HG02610 (cell line): ENCODE measurements around the gene SRPRA.
"Not testable (repeated sequence)": the region's sequence is repeated elsewhere in the genome, so short reads cannot be mapped to it uniquely, and the experiment has no call there.

Experiments
- ATAC-seq: cut with Tn5 transposase; IDR thresholded peaks from one replicate; pipeline ENCODE4 v1.9.1; 2021; ENCODE audit warnings: mild to moderate bottlenecking, moderate library complexity; ENCODE audit not compliant: unreplicated experiment

SRPRA gene, protein sequence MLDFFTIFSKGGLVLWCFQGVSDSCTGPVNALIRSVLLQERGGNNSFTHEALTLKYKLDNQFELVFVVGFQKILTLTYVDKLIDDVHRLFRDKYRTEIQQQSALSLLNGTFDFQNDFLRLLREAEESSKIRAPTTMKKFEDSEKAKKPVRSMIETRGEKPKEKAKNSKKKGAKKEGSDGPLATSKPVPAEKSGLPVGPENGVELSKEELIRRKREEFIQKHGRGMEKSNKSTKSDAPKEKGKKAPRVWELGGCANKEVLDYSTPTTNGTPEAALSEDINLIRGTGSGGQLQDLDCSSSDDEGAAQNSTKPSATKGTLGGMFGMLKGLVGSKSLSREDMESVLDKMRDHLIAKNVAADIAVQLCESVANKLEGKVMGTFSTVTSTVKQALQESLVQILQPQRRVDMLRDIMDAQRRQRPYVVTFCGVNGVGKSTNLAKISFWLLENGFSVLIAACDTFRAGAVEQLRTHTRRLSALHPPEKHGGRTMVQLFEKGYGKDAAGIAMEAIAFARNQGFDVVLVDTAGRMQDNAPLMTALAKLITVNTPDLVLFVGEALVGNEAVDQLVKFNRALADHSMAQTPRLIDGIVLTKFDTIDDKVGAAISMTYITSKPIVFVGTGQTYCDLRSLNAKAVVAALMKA

DNA sequence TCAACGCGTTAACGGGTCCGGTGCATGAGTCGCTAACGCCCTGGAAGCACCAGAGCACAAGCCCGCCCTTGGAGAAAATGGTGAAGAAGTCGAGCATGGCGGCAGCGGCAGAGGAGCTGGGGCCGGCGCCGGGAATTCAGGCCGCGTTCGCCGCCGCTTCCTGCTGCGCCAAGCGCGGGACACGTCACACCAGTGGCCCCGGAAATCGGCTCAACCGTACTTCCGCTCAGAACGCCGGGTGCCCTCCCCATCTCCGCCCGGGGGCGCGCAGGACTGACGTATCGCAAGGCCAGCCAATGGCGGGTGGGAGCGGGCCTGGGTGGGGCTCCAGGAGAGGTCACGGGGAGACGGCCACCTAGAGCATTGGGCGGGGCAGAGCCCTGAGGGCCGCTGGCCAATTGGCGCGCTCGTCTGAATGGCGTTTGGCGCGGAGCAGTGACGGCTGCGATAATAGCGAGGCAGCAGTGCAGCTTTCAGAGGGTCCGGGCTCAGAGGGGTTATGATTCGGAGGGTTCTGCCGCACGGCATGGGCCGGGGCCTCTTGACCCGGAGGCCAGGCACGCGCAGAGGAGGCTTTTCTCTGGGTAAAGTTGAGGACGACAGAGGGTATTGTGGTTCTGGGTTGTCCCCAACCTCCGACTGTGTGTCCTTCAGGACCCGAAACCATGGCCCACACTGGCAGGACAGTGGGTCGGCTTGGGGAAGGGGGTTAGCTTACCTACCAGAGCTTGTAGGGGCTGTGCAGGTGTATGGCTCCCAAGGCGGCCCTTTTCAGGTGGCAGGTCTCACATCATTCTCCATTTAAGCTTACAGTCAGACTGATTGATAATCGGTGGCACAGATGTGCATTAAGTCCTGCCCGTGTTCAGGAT is at the start of gene SRPRA, which contains the start of gene FOXRED1:
Gene SRPRA, minus strand, starts transcription at position 188 of the 872 bp plus-strand sequence. Its CDS starts 91 bp downstream, at position 97.
Gene FOXRED1, plus strand, starts transcription at position 447 of the 872 bp plus-strand sequence. Its CDS starts 53 bp downstream, at position 500.
- peak; percentile 99 for ATAC-seq

DNA sequence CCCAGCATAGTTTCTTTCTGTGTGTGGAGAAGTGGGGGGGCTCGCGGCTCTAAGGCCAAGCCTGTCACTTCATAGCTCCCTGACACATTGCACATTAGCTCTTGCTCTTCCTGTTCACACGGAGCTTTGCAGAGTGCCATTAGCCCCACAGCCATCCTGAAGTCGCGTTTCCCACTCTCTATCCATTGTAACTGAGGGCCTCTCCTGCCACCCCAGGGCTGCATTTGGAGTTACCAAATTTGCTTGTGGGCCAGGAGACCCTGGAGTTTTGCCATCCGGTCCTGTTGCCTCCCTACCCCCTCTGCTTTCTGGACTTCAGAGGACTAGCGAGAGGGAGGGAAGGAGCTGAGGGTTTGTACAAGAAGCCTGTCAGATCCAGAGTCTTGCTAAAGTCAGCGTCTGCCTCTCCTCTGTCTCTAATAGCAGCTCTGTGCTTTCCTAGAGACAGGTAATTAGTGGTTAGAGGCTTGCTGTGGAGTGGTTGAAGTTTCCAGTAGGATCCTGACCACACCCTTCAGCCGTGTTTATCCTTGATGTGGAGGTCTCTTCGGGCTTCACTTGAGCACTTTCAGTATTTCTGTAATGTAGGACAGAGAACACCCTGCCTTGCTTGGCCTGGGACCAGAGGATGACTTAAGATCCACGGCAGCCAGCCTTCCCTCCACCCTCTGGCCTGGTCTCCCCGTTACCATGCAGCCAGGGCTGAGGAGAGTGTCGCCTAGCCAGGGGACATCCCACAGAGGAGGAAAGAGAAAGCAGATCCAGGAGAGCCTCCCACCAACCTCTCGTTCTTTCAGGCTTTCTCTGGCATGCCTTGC is 49.3 kb upstream of the SRPRA start:
- ATAC-seq = peak; percentile 54

GRCh38 chr11:126317432-126317755 is 48.7 kb upstream of the SRPRA start:
- ATAC-seq = no peak

- ATAC-seq = no peak
These were observed 45.1 kb upstream of the SRPRA start for GRCh38 chr11:126313826-126314225.

GRCh38 chr11:126312961-126313360 is 44.3 kb upstream of the SRPRA start:
- ATAC-seq = no peak

DNA sequence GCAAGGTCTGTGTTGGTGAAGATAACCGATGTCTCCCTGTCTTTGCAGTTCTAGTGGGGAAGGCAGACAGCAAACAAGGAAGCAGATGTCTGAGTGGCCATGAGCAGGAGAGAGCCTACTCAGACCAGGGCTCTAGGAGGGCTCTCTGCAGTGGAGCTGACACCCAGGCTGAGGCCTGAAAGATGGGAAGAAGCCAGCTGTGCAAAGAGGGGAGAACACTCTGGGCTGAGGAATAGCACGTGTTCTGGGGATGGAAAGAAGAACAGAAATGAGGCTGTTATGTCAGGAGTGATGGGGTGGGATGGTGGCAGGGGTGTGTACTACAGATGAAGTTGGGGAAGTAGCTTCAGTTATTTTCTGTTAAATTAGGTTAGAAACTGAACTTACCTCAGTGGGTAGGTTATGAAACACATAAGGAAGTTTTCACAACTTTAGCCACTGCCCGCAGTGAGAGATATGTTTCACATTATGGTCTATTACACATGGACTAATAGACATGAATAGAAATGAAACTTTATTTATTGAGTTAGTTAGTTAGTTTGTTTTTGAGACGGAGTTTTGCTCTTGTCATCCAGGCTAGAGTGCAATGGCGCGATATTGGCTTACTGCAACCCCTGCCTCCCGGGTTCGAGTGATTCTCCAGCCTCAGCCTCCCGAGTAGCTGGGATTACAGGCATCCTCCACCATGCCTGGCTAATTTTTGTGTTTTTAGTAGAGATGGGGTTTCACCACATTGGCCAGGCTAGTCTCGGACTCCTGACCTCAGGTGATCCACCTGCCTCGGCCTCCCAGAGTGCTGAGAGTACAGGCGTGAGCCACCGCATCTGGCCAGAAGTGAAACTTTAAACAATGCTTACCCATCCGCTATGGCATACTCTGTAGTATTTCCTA is 43.0 kb upstream of the SRPRA start:
- peak; percentile 85 for ATAC-seq

DNA sequence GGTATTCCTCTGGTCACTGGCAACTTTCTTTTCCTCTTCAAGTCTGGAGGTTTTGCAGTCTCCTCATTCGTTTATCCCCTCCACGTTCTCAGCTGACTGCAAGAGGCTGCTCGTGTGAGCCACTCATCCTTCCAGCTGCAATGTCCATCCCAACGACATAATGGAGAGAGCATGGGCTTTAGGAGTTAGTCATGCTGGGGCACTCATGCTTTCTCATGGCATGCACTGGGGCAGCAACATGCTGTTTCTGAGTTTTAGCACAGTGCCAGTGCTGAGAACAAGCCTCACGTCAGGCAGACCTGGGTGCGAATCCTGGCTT is 42.3 kb upstream of the SRPRA start:
- ATAC-seq = no peak

DNA sequence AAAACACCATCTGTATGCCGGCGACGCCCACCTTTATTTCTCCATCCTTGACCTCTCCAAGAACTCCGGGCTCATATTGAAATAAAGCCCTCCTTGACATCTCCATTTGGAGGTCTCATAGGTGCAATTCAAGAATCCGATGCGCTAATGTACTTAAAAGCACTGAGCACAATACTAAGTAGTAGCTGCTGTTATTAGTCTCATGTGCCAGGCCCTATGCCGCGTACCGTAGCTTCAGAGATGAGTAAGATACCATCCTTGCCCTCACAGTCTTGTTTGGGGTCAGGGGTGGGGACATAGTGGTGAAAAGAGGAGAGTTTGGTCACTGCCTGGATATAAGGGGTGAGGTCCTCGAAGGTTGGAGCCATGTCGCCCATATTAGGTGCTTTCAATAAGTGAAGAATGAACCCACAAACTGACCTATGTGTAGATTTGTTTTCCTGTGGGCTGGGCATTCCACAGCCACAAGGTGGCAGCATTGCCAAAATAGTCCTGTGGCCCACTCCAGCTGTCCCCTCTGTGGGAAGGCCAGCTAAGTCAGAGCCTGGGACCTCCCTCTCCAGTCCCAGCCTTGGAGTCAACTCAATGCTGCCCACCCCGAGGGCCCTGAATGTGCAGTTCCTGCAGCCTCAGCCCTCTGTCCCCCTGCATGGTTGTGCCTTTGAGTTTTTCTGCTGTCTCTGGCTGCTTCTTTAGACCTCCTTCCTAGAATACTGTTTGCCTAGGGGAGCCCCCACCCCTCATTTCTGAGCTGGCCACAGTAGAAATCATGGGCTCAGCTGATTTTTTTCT is 41.7 kb upstream of the SRPRA start:
- peak; percentile 21 for ATAC-seq

DNA sequence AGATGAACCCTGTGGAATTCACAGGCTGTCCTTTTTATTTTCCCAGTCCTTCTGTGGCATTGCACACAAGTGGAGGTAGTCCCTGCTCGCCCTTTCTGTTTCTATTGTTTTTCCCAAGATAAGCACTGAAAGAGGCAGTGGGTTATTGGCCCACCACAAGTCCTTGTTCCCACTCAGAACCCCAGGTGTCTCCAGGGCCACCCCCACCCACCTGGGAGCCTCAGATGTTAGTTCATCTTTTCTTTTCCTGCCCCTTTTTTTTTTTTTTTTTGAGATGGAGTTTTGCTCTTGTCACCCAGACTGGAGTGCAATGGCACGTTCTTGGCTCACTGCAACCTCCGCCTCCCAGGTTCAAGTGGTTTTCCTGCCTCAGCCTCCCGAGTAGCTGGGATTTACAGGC is 40.1 kb upstream of the SRPRA start:
- ATAC-seq = not testable (repeated sequence)

DNA sequence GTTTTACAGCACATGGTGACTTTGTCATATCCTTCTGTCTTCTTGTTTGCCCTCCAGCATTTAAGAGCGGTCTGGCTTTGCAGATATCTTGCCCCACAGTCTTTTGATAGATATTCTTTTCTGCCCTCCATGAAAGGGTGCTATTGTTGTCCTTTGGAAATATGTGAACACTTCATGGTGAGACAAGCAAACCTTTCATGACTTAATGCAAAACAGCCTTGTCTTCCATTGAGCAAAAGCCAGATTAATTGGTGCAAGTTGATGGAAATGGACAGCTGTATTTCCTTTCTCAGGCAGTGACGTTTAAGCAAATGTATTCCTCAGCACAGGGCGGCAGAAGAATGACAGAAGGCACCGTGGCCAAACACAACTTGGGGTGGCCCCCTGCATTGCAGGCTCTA is 39.6 kb upstream of the SRPRA start:
- ATAC-seq = no peak

- no peak for ATAC-seq
These were observed 39.0 kb upstream of the SRPRA start for GRCh38 chr11:126307706-126308105.

DNA sequence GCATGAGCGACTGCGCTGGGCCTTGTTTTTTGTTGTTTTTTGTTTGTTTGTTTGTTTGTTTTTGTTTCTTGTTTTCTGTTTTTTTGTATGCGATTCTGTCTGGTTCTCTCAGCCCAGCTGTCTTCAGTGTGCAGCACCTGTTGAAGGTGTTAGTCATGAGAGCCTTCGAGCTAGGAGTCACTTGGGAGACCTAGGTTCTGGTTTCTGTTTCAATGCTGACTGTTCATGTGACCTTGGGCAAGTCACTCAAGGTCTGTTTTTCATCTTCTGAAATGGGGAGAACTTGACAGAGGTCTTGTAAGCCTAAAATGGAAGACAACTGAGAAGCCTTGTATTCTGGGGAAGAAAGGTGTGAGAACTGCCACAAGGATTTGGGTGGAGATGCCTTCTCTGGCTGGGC is 37.0 kb upstream of the SRPRA start:
- ATAC-seq = peak; percentile 69

DNA sequence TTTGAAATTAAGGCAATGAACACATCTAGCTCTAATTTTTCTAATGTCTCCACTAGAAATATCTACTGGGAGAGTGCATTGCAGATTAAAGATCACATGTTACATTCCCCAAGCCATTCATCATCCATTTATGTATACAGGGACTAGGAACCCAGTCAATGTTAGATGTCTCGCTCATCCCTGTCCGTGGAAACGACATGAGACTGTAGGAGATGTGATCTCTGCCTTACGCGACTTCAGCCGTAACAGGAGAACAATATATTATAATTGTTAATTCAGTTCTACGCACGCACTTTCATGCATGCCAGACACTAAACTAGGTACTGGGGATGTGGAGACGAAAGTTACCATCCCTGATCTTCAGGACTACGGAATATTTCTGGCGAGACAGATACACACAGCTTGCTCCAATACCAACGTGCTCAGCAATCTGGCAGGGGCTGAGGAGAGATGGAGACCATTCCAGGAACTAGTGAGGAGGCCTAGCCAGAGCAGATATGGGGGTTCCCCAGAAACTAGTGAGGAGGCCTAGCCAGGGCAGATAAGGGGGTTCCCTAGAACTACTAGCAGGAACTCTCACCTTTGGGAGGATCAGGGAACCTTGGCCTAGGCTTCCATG is 35.9 kb upstream of the SRPRA start:
- no peak for ATAC-seq

DNA sequence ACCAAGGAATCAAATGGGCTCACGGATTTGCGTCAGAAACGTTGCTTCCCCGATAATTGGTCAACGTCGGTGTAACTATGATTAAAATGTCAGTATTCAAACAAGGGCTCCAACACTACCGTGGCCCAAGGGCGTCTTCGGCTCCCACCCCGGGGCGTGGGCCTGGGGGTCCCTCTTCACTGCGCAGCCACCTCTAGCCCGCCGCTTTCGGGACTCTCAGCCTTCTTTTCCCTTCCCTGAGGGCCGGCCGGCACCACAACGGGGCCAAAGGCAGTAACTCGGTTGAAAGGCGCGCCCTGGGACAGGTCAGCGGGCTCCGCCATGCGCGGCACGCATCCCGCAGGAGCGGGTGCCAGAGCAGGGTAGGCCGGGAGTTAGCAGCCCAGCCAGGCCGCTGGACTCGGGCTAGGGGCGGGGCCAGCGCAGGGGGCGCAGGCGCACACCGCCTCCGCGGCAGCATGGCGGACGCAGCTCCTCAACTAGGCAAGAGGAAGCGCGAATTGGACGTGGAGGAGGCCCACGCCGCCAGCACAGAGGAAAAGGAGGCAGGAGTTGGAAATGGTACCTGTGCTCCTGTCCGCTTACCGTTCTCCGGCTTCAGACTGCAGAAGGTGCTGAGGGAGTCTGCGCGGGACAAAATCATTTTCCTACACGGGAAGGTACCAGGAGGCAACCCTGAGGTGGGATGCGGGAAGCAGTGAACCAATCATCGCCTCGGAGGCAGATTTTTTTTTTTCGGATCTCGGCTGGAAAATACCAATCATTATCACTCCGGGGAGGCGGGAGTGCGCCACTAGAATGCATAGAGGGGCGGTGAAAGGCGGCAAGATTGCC is 35.1 kb upstream of the SRPRA start, which contains the start of gene DCPS:
Gene DCPS, plus strand, starts transcription at position 438 of the 834 bp plus-strand sequence. Its CDS starts 21 bp downstream, at position 459.
- peak; percentile 92 for ATAC-seq

GRCh38 chr11:126297004-126297403 is 28.3 kb upstream of the SRPRA start:
- no peak for ATAC-seq

DNA sequence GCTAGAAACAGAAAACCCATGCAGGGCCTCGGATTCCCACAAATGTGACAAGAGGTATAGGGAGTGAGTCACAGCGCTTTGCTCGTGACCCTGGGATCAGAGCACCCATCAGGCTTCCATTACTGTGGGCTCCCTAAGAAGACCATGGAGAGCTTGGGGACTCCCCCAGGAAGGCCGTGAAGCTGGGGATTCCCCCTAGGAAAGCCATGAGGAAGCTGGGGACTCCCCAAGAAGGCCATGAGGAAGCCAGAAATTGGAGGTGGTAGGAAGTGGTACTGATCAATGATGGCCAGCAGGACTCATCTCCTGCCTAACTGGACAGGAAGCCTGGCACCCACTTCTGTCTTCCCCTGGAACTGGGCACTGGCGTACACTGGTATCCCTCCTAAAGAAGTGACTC is 25.0 kb upstream of the SRPRA start:
- peak; percentile 70 for ATAC-seq

DNA sequence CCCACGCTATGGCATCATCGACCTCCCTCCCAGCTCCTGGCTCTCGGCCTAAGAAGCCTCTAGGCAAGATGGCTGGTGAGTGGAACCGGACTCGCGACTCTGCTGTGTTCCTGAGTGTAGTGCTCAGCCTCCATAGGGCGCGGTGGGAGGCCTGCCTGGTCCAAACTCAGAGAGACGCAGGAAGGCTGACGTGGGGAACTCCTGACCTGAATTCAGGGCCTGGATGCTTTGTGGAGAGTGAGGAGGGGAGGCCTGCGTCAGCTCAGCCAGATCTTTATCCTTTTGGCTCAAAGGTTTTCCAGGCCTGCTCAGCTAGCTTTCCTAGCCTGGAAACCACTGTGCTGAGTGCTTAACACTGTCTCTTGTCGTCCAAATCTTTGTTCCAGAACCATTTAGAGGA is 22.2 kb upstream of the SRPRA start:
- no peak for ATAC-seq
